Ecto neural progenitor cell (in vitro differentiated cells): ENCODE data around the gene SPEG.

Experiments
- DNase-seq: peaks from one replicate; pipeline ENCODE4 v3.0.0-alpha.2; 2018; ENCODE audit warnings: low spot score

SPEG gene

GRCh38 chr2:219514196-219514761, 79.6 kb downstream of the SPEG start, which contains the start of gene ASIC4:
Gene ASIC4, plus strand, starts transcription at chr2:219514482. Its CDS starts 243 bp downstream, at chr2:219514725.
- peak; percentile 66 for DNase-seq

- DNase-seq = no peak
These were observed 80.2 kb downstream of the SPEG start for GRCh38 chr2:219514836-219515235.

DNA sequence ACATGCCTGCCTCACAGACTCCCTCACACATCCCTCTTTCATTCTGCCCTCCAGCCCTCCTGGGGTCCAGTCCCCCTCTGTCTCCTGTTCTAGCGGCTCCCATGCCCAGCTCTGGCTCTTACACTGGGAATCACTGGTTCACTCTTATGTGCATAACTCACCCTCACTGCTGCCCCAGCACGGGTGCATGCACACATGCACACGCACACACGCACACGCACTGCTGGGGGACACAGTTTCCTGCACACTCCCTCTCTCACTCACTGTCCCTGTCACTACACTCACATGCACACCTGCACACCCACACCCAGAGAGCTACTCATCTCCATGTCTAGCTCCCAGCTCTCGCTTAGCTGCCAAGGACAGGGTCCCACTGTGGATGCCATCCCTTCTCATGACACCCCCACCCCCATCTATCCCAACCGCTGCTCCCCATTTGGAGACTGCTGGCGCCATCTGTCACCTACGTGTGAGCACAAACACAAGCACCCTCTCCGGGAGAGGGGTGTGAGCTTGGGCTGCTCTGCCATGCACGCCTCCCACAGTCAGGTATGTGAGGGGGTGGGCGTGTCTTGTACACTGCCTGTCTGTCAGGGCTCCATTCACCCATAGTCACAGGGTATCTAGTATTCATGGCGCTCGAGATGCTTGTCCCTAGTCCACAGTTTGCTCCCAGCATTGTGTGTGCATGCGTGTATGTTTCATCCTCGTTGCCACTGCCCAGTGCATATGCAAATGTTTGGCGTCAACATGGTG, 81.4 kb downstream of the SPEG start:
- no peak for DNase-seq

GRCh38 chr2:219516888-219517287, 82.2 kb downstream of the SPEG start:
- no peak for DNase-seq

DNA sequence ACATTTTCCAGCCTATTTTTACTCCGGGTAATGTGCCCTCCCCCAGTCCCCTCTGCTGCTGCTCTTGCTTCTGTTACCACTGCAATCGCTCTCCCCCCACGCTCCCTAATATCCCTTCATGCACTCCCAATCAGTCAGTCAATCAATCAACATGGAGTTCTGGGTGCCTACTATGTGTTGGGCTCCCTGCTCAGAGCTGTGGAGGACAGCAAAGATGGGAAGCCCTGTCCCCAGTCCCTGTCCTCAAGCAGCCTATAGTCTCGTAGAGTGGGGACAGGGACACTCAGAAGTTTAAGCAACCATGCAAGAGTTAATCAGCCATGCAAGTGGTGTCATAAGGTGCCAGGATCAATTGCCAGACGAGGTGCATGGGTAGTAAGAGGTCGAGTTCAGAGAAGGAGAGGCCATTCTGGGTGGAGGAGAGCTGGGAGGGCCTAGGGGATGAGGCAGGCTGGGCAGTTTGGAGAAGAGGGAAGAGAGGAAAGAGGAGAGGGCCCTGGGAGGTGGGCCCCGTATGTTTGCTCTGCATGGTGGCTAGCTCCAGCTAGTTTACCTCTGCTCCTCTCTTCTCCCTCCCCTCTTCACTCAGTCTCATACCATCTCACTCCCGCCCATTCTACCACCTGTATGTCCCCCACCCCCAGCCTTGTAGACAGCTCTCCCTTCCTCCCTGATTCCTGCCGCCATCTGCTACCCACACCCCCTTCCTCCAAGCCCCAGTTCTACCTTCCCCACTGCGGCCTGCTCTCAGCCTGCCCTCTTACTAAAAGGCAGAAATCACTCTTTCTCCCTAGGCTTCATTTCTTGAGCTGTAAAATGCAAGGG, 83.5 kb downstream of the SPEG start:
- DNase-seq = no peak

GRCh38 chr2:219519526-219519916, 84.9 kb downstream of the SPEG start:
- no peak for DNase-seq

DNA sequence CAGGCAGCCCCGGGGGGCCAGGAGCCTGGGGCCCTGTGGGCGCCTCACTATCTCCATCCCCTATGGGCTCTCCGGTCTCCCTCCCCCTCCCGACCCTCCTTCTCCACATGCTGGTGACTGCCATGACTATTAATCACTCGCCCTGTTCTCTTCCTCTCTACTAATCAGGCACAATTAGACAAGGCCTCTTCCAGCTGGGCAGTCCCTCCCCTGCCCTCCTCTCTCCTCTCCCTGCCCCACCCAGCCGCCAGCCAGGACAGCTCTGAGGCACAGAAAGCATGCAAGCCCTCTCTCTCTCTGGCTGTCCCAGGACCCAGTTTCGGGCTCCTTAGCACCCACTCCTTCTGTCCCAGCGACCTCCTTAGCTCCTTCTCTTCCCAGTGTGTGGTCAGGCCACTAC, 85.4 kb downstream of the SPEG start:
- DNase-seq = no peak

GRCh38 chr2:219521066-219521880, 86.6 kb downstream of the SPEG start:
- DNase-seq = peak; percentile 83

GRCh38 chr2:219522111-219523030, 87.7 kb downstream of the SPEG start:
- DNase-seq = peak; percentile 87

GRCh38 chr2:219523031-219523671, 88.5 kb downstream of the SPEG start:
- DNase-seq = no peak

DNA sequence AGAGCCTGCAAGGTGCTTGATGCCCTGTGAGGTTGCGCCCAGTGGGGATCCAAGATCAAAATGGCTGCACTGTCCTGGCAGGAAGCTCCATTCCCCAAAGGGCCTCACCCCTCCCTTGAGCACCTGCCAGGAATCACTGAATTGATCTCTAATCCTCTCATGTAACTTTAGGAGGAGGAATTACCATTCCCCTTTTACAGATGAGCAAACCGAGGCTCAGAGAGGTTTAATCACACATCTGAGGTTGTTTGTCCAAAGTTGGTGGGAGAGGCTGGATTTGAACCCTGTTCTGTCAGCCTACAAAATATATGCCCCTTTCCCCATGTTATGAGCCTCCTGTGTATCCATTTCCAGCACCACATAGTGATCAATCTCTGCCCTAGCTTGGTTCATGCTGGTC, 90.2 kb downstream of the SPEG start:
- no peak for DNase-seq

DNA sequence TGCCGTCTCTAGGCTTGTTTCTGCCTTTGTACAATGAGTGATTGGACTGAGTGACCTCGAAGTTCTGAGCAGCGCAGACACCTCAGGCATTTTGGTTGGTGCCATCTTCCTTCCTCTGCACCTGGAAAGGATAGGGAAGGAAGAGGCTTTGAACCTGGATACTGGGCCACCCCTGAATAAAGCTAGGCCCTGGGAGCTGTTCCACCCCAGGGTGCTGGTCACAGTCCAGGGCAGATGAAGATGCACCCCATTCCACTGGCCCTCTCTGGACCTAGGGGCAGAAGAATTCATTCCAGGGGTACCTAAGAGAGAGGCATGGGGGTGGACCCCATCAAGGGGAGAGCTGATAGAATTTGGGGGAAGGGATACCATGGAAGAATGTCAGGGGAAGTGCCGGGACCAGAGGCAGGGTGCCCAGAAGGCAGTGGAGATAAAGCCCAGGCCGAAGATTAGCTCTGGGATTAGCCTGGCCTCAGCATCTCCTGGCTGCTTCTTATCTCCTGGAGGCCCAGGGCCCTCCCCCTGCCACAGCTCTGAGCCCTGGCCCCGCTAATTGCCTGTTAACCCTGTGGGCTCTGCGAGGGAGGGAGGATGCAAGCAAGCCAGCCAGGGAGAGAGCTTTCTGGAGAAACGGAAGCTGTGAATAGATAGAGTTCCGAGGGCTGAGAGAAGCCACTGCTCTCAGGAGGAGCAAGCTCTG, 91.0 kb downstream of the SPEG start:
- peak; percentile 82 for DNase-seq

- DNase-seq = no peak
These were observed 91.9 kb downstream of the SPEG start for GRCh38 chr2:219526320-219527075.

- DNase-seq = no peak
These were observed 92.4 kb downstream of the SPEG start for GRCh38 chr2:219527076-219527394.

- DNase-seq = no peak
These were observed 92.8 kb downstream of the SPEG start for GRCh38 chr2:219527472-219527871.

- DNase-seq = peak; percentile 96
These were observed 95.7 kb downstream of the SPEG start for GRCh38 chr2:219530048-219530963.

GRCh38 chr2:219531639-219532377, 97.2 kb downstream of the SPEG start:
- no peak for DNase-seq

DNA sequence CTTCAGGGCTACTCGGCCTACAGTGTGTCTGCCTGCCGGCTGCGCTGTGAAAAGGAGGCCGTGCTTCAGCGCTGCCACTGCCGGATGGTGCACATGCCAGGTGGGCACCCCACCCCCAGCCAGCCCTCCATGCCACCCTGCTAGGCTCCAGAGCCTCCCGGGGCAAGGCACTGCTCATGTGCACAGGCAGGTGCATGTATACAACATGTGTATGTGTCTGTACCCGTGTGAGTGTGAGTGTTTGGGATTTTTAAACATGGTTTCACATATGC, 97.7 kb downstream of the SPEG start:
- no peak for DNase-seq
